Caco-2 (cell line): ENCODE measurements around the gene MAST2. TPM values are rescaled to one million over a fixed set of nuclear protein-coding genes. Genes with fewer than 3 reads are reported as not detected.

Experiments used
- BruUV-seq: library from RNA; stranded (reverse); fragments of 400-500 nt; replicated peaks from 2 replicates; lab custom pipeline; 2021; lab: Mats Ljungman, UMichigan
- CTCF ChIA-PET: fragments of 300-600 bp; sonication (Branson Sonifier 250); formaldehyde crosslinking; loops from one replicate; lab custom pipeline; 2022; ENCODE audit warnings: antibody characterized with exemption; lab: Charles Lee
- POLR2A ChIA-PET: fragments of 300-600 bp; sonication (Branson Sonifier 250); formaldehyde crosslinking; loops from one replicate; lab custom pipeline; 2022; ENCODE audit warnings: antibody characterized with exemption; lab: Charles Lee
- DNase-seq, 2 experiments: peaks; one replicate each; pipeline versions ENCODE4 v3.0.0 to v3.0.0-alpha.2; 2020 to 2022
- H3K27me3 ChIP-seq: replicated peaks from 2 replicates; pipeline ENCODE4 v1.6.0; 2011; ENCODE audit warnings: low read length; ENCODE audit not compliant: control insufficient read depth, insufficient read depth
- H3K36me3 ChIP-seq: 2 replicates; pipeline ENCODE4 v1.5.1; 2011; ENCODE audit warnings: low read length; ENCODE audit not compliant: control insufficient read depth, insufficient read depth
- H3K4me1 ChIP-seq: fragments of 250-450 bp; sonication (Bioruptor Pico); 2 replicates; pipeline ENCODE4 v1.5.1; 2020; ENCODE audit warnings: mild to moderate bottlenecking
- H3K4me3 ChIP-seq: 2 replicates; pipeline ENCODE4 v1.5.1; 2011; ENCODE audit warnings: low read depth, mild to moderate bottlenecking, control low read depth, low read length
- H3K9me3 ChIP-seq: fragments of 250-450 bp; sonication (Bioruptor Pico); 2 replicates; pipeline ENCODE4 v1.5.1; 2020; ENCODE audit warnings: mild to moderate bottlenecking, moderate library complexity
- H3K27ac Mint-ChIP-seq: one replicate; pipeline ENCODE4 v1.8.0; 2022; ENCODE audit warnings: mixed read lengths; ENCODE audit not compliant: unreplicated experiment
- H3K27me3 Mint-ChIP-seq: one replicate; pipeline ENCODE4 v1.8.0; 2022; ENCODE audit warnings: mixed read lengths; ENCODE audit not compliant: insufficient read depth, unreplicated experiment
- H3K36me3 Mint-ChIP-seq: one replicate; pipeline ENCODE4 v1.8.0; 2022; ENCODE audit warnings: mild to moderate bottlenecking, mixed read lengths; ENCODE audit not compliant: insufficient read depth, unreplicated experiment
- H3K4me1 Mint-ChIP-seq: one replicate; pipeline ENCODE4 v1.8.0; 2022; ENCODE audit warnings: low read depth, mixed read lengths; ENCODE audit not compliant: unreplicated experiment
- H3K4me3 Mint-ChIP-seq: one replicate; pipeline ENCODE4 v1.8.0; 2022; ENCODE audit warnings: mild to moderate bottlenecking, moderate library complexity, mixed read lengths; ENCODE audit not compliant: unreplicated experiment
- H3K9me3 Mint-ChIP-seq: one replicate; pipeline ENCODE4 v1.8.0; 2022; ENCODE audit warnings: mixed read lengths; ENCODE audit not compliant: unreplicated experiment
- intact Hi-C: fragments of 100-400 bp; cut with micrococcal nuclease; formaldehyde crosslinking; loops from one replicate; pipeline ENCODE4 v1.10.0; 2022; ENCODE audit not compliant: unreplicated experiment
- total RNA-seq: library from RNA; stranded (reverse); gene quantifications from 2 replicates; pipeline ENCODE4 v1.2.3, GENCODE V29; 2022
- TF ChIP-seq, protein P1 (sequence below), 2 experiments: fragments of 200-600 bp in 1 of 2; IDR thresholded peaks; 1 replicate in 1 of 2; 2 replicates in 1 of 2; pipeline versions ENCODE4 v1.5.1 to v1.8.0; 2011 to 2022; ENCODE audit warnings: antibody characterized with exemption in 1 of 2, control low read depth in 1 of 2, inconsistent platforms in 1 of 2, low read depth in 1 of 2, low read length in 1 of 2, mild to moderate bottlenecking in 1 of 2, moderate library complexity in 1 of 2; ENCODE audit not compliant: insufficient read depth in 1 of 2, severe bottlenecking in 1 of 2, unreplicated experiment in 1 of 2

Gene MAST2
- total RNA-seq, 1 experiment from 2014 or later = 43.3 TPM

GRCh38 chr1:45820788-45821187 is 17.4 kb downstream of the MAST2 start:
- no peak overlapping the region for H3K4me3 Mint-ChIP-seq
- no peaks in the 10 kb centered on the region for H3K27me3 Mint-ChIP-seq
- H3K27me3 ChIP-seq = no peaks in the 10 kb centered on the region
- peaks cover 27% of the 10 kb centered on the region for H3K36me3 Mint-ChIP-seq
- H3K9me3 ChIP-seq = no peaks in the 10 kb centered on the region
- H3K4me3 ChIP-seq = no peak overlapping the region
- H3K9me3 Mint-ChIP-seq = no peaks in the 10 kb centered on the region
- ChIA-PET POLR2A (no interaction called here), CTCF (no interaction called here)
- intact Hi-C loops = no loop called here
- no peak overlapping the region for H3K27ac Mint-ChIP-seq
- TF ChIP-seq, protein P1, sequence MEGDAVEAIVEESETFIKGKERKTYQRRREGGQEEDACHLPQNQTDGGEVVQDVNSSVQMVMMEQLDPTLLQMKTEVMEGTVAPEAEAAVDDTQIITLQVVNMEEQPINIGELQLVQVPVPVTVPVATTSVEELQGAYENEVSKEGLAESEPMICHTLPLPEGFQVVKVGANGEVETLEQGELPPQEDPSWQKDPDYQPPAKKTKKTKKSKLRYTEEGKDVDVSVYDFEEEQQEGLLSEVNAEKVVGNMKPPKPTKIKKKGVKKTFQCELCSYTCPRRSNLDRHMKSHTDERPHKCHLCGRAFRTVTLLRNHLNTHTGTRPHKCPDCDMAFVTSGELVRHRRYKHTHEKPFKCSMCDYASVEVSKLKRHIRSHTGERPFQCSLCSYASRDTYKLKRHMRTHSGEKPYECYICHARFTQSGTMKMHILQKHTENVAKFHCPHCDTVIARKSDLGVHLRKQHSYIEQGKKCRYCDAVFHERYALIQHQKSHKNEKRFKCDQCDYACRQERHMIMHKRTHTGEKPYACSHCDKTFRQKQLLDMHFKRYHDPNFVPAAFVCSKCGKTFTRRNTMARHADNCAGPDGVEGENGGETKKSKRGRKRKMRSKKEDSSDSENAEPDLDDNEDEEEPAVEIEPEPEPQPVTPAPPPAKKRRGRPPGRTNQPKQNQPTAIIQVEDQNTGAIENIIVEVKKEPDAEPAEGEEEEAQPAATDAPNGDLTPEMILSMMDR (IDR thresholded peaks at IDR 0.05; ENCODE audit: insufficient read depth in 1 of 2, low read depth in 1 of 2, low read length in 1 of 2, severe bottlenecking in 1 of 2, unreplicated experiment in 1 of 2) = no peak
- no TSS peak for BruUV-seq
- H3K4me1 Mint-ChIP-seq = peaks cover 11% of the 10 kb centered on the region
- H3K4me1 ChIP-seq = peaks cover 8% of the 10 kb centered on the region; the same call in 1 of the 2 replicates
- no peaks in the 10 kb centered on the region for H3K36me3 ChIP-seq
- DNase-seq = no peak

GRCh38 chr1:45822644-45823043 is 19.2 kb downstream of the MAST2 start:
- POLR2A ChIA-PET = interaction anchor here (1.1 kb wide), 1 partner anchor 137 kb away, joined by 6 read pairs; the partner anchor contains the start of gene GPBP1L1
- Mint-ChIP-seq H3K27me3 (no peaks in the 10 kb centered on the region), H3K4me1 (peaks cover 17% of the 10 kb centered on the region), H3K9me3 (no peaks in the 10 kb centered on the region), H3K36me3 (peaks cover 43% of the 10 kb centered on the region), H3K27ac (no peak overlapping the region), H3K4me3 (no peak overlapping the region)
- Histone ChIP-seq H3K4me3 (no peak overlapping the region), H3K9me3 (no peaks in the 10 kb centered on the region), H3K36me3 (no peaks in the 10 kb centered on the region), H3K4me1 (peaks cover 8% of the 10 kb centered on the region; the same call in 1 of the 2 replicates), H3K27me3 (no peaks in the 10 kb centered on the region)
- intact Hi-C loops = no loop called here
- CTCF ChIA-PET = no interaction called here
- TF ChIP-seq, protein P1 (IDR thresholded peaks at IDR 0.05; ENCODE audit: insufficient read depth in 1 of 2, low read depth in 1 of 2, low read length in 1 of 2, severe bottlenecking in 1 of 2, unreplicated experiment in 1 of 2) = no peak
- DNase-seq = no peak
- BruUV-seq = no TSS peak

GRCh38 chr1:45824607-45825006 is 21.2 kb downstream of the MAST2 start:
- Histone ChIP-seq H3K27me3 (no peaks in the 10 kb centered on the region), H3K36me3 (no peaks in the 10 kb centered on the region), H3K4me1 (peaks cover 8% of the 10 kb centered on the region; the same call in 1 of the 2 replicates), H3K4me3 (no peak overlapping the region), H3K9me3 (no peaks in the 10 kb centered on the region)
- no peak for DNase-seq
- H3K4me3 Mint-ChIP-seq = no peak overlapping the region
- TF ChIP-seq, protein P1 (IDR thresholded peaks at IDR 0.05; ENCODE audit: insufficient read depth in 1 of 2, low read depth in 1 of 2, low read length in 1 of 2, severe bottlenecking in 1 of 2, unreplicated experiment in 1 of 2) = no peak
- ChIA-PET POLR2A (no interaction called here), CTCF (no interaction called here)
- no TSS peak for BruUV-seq
- peaks cover 17% of the 10 kb centered on the region for H3K4me1 Mint-ChIP-seq
- H3K9me3 Mint-ChIP-seq = no peaks in the 10 kb centered on the region
- intact Hi-C loops = no loop called here
- no peaks in the 10 kb centered on the region for H3K27me3 Mint-ChIP-seq
- H3K27ac Mint-ChIP-seq = no peak overlapping the region
- H3K36me3 Mint-ChIP-seq = peaks cover 57% of the 10 kb centered on the region
